H9 (cell line): ENCODE data around the gene FGA. TPM values are rescaled to one million over a fixed set of nuclear protein-coding genes. Genes with fewer than 3 reads are reported as not detected.

Experiments
- DNase-seq: peaks from one replicate; pipeline ENCODE4 v3.0.0-alpha.2; 2017
- H2AFZ ChIP-seq: one replicate; pipeline ENCODE4 v1.6.1; 2013; ENCODE audit warnings: mild to moderate bottlenecking, low read length, control low read depth, moderate library complexity
- H2AK5ac ChIP-seq: 2 replicates; pipeline ENCODE4 v1.6.1; 2013; ENCODE audit warnings: low read length, control low read depth, mixed read lengths; ENCODE audit not compliant: insufficient read length
- H2BK120ac ChIP-seq: one replicate; pipeline ENCODE4 v1.6.1; 2013; ENCODE audit warnings: low read depth, mild to moderate bottlenecking, low read length, control low read depth, inconsistent platforms; ENCODE audit not compliant: poor library complexity, severe bottlenecking
- H2BK12ac ChIP-seq: 2 replicates; pipeline ENCODE4 v1.6.1; 2013; ENCODE audit warnings: low read length, control low read depth, mixed read lengths, low read depth; ENCODE audit not compliant: insufficient read length
- H2BK15ac ChIP-seq: 2 replicates; pipeline ENCODE4 v1.6.1; 2013; ENCODE audit warnings: low read depth, low read length, control low read depth
- H2BK20ac ChIP-seq: one replicate; pipeline ENCODE4 v1.6.1; 2013; ENCODE audit warnings: low read depth, mild to moderate bottlenecking, low read length, control low read depth, inconsistent platforms; ENCODE audit not compliant: poor library complexity, severe bottlenecking
- H2BK5ac ChIP-seq: 2 replicates; pipeline ENCODE4 v1.6.1; 2013; ENCODE audit warnings: low read length, control low read depth, mixed read lengths; ENCODE audit not compliant: insufficient read length
- H3K14ac ChIP-seq: 2 replicates; pipeline ENCODE4 v1.6.1; 2013; ENCODE audit warnings: low read length, control low read depth; ENCODE audit not compliant: insufficient read depth
- H3K18ac ChIP-seq: 2 replicates; pipeline ENCODE4 v1.6.1; 2013; ENCODE audit warnings: low read depth, mild to moderate bottlenecking, mixed read lengths, low read length, control low read depth; ENCODE audit not compliant: insufficient read length
- H3K23ac ChIP-seq: 2 replicates; pipeline ENCODE4 v1.6.1; 2013; ENCODE audit warnings: low read length, control low read depth, mixed read lengths, low read depth; ENCODE audit not compliant: insufficient read length
- H3K23me2 ChIP-seq: 2 replicates; pipeline ENCODE4 v1.6.1; 2013; ENCODE audit warnings: low read depth, mild to moderate bottlenecking, mixed read lengths, low read length, control low read depth; ENCODE audit not compliant: insufficient read length, poor library complexity, severe bottlenecking
- H3K27ac ChIP-seq: 2 replicates; pipeline ENCODE4 v1.5.1; 2013; ENCODE audit warnings: low read length, control low read depth, mixed read lengths, low read depth; ENCODE audit not compliant: insufficient read length
- H3K27me3 ChIP-seq: 2 replicates; pipeline ENCODE4 v1.6.1; 2013; ENCODE audit warnings: low read length, control low read depth, inconsistent platforms; ENCODE audit not compliant: insufficient read depth
- H3K4ac ChIP-seq: 2 replicates; pipeline ENCODE4 v1.6.1; 2013; ENCODE audit warnings: low read depth, mild to moderate bottlenecking, control low read depth, inconsistent platforms, low read length, moderate library complexity
- H3K4me1 ChIP-seq: 2 replicates; pipeline ENCODE4 v1.6.1; 2013; ENCODE audit warnings: low read length, control low read depth, inconsistent platforms; ENCODE audit not compliant: insufficient read depth
- H3K4me2 ChIP-seq: 2 replicates; pipeline ENCODE4 v1.6.1; 2013; ENCODE audit warnings: low read length, control low read depth, mixed read lengths; ENCODE audit not compliant: insufficient read length, insufficient read depth
- H3K56ac ChIP-seq: 2 replicates; pipeline ENCODE4 v1.6.1; 2013; ENCODE audit warnings: low read depth, mild to moderate bottlenecking, mixed read lengths, low read length, control low read depth; ENCODE audit not compliant: insufficient read length
- H3K79me1 ChIP-seq: 2 replicates; pipeline ENCODE4 v1.6.1; 2013; ENCODE audit warnings: low read depth, mild to moderate bottlenecking, moderate library complexity, low read length, control low read depth, inconsistent platforms; ENCODE audit not compliant: insufficient read depth, poor library complexity, severe bottlenecking
- H3K79me2 ChIP-seq: 2 replicates; pipeline ENCODE4 v1.6.1; 2013; ENCODE audit warnings: low read length, control low read depth, inconsistent platforms; ENCODE audit not compliant: insufficient read depth
- H3K9ac ChIP-seq: 2 replicates; pipeline ENCODE4 v1.6.1; 2013; ENCODE audit warnings: low read length, control low read depth, mixed read lengths; ENCODE audit not compliant: insufficient read length; ENCODE audit errors: extremely low read depth
- H3K9me3 ChIP-seq: one replicate; pipeline ENCODE4 v1.6.1; 2013; ENCODE audit warnings: low read depth, low read length, inconsistent platforms; ENCODE audit not compliant: control insufficient read depth
- H3T11ph ChIP-seq: one replicate; pipeline ENCODE4 v1.6.1; 2013; ENCODE audit warnings: mild to moderate bottlenecking, low read length, control low read depth, inconsistent platforms
- H4K20me1 ChIP-seq: one replicate; pipeline ENCODE4 v1.6.1; 2013; ENCODE audit not compliant: control insufficient read depth, insufficient read length, insufficient read depth
- H4K5ac ChIP-seq: 2 replicates; pipeline ENCODE4 v1.6.1; 2013; ENCODE audit warnings: low read depth, mild to moderate bottlenecking, mixed read lengths, low read length, control low read depth; ENCODE audit not compliant: insufficient read length
- H4K8ac ChIP-seq: replicated peaks from 2 replicates; pipeline ENCODE4 v1.6.1; 2013; ENCODE audit warnings: low read length, control low read depth, mixed read lengths, low read depth; ENCODE audit not compliant: insufficient read length
- H4K91ac ChIP-seq: 2 replicates; pipeline ENCODE4 v1.6.1; 2013; ENCODE audit warnings: low read depth, mild to moderate bottlenecking, moderate library complexity, mixed read lengths, low read length, control low read depth; ENCODE audit not compliant: insufficient read length
- H3K27ac Mint-ChIP-seq, 3 experiments: 2 replicates in 2 of 3; 3 replicates in 1 of 3; pipeline ENCODE4 v1.8.0; 2020 to 2021; ENCODE audit warnings: mixed read lengths in 3 of 3, mild to moderate bottlenecking in 1 of 3, moderate library complexity in 1 of 3
- H3K27me3 Mint-ChIP-seq: 2 replicates; pipeline ENCODE4 v1.8.0; 2021; ENCODE audit warnings: low read depth, mild to moderate bottlenecking, moderate library complexity, mixed read lengths
- H3K36me3 Mint-ChIP-seq, 3 experiments: 2 replicates in 2 of 3; 3 replicates in 1 of 3; pipeline ENCODE4 v1.8.0; 2020 to 2021; ENCODE audit warnings: low read depth in 3 of 3, mixed read lengths in 3 of 3; ENCODE audit not compliant: insufficient read depth in 1 of 3
- H3K4me1 Mint-ChIP-seq, 2 experiments: 2 replicates each; pipeline ENCODE4 v1.8.0; 2020; ENCODE audit warnings: mixed read lengths in 2 of 2
- H3K4me3 Mint-ChIP-seq, 2 experiments: 2 replicates in 1 of 2; 3 replicates in 1 of 2; pipeline ENCODE4 v1.8.0; 2020 to 2021; ENCODE audit warnings: mild to moderate bottlenecking in 2 of 2, mixed read lengths in 2 of 2, moderate library complexity in 1 of 2
- H3K9me3 Mint-ChIP-seq, 2 experiments: 2 replicates in 1 of 2; 3 replicates in 1 of 2; pipeline ENCODE4 v1.8.0; 2020; ENCODE audit warnings: mild to moderate bottlenecking in 2 of 2, mixed read lengths in 2 of 2, moderate library complexity in 1 of 2
- WGBS: extraction: QIAGEN DNeasy Blood & Tissue Kit; methylation state at CpG from one replicate; pipeline ENCODE4 v1.1.7; 2013; ENCODE audit warnings: missing lambda C conversion rate, low lambda C conversion rate, mixed read lengths; ENCODE audit not compliant: insufficient read length; ENCODE audit errors: extremely low coverage; 5-methylcytosine and 5-hydroxymethylcytosine counted together
- total RNA-seq: library from RNA; stranded (reverse); gene quantifications from 2 replicates; pipeline ENCODE4 v1.2.1, GENCODE V29; 2021
- TF ChIP-seq, protein P1 (sequence below): fragments of 200-600 bp; sonication (generic); conservative IDR thresholded peaks from 3 replicates; pipeline ENCODE4 v1.8.0; 2021; ENCODE audit warnings: antibody characterized with exemption, mild to moderate bottlenecking

Gene FGA
- total RNA-seq, 1 experiment from 2014 or later, result not detected

DNA sequence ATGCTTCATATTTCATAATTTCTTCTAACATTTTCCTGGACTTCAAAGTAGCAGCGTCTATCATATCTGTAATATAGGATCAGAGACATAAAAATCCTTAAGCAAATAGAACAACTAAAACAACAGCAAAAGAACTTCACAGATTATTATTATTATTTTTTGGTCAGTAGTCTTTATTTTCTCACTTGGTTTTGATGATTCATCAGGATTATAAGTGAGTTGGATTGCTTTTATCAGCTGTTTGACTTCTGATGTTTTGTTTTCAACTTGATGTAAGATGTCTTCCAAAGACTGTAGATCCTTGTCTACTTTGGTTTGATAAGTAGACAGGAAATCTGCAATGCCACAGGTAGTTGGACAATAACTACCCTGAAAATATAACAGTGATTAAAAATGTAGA is 21.3 kb upstream of the FGA start:
- Histone ChIP-seq H2BK20ac (no peak overlapping the region), H2AFZ (no peak overlapping the region), H4K91ac (no peak overlapping the region), H3K56ac (no peak overlapping the region), H3K79me2 (no peaks in the 10 kb centered on the region), H3K23ac (no peak overlapping the region), H3K18ac (no peak overlapping the region), H3T11ph (no peak overlapping the region), H4K8ac (no peak overlapping the region), H3K27me3 (no peaks in the 10 kb centered on the region), H3K9ac (no peak overlapping the region), H3K14ac (no peak overlapping the region), H2BK120ac (no peak overlapping the region), H2BK15ac (no peak overlapping the region), H4K5ac (no peak overlapping the region), H2AK5ac (no peak overlapping the region), H3K9me3 (no peaks in the 10 kb centered on the region), H2BK5ac (no peak overlapping the region), H3K79me1 (no peaks in the 10 kb centered on the region), H3K4me1 (no peaks in the 10 kb centered on the region), H3K23me2 (no peaks in the 10 kb centered on the region), H4K20me1 (no peaks in the 10 kb centered on the region), H3K4ac (no peak overlapping the region), H3K27ac (no peak overlapping the region), H2BK12ac (no peak overlapping the region), H3K4me2 (no peak overlapping the region)
- H3K36me3 Mint-ChIP-seq, result no peaks in the 10 kb centered on the region
- no peaks in the 10 kb centered on the region for H3K9me3 Mint-ChIP-seq
- no peak overlapping the region for H3K4me3 Mint-ChIP-seq
- no CpG with 5 or more reads among the region's 1 CpG for WGBS
- no peaks in the 10 kb centered on the region for H3K4me1 Mint-ChIP-seq
- no peaks in the 10 kb centered on the region for H3K27me3 Mint-ChIP-seq
- no peak overlapping the region for H3K27ac Mint-ChIP-seq
- no peak for DNase-seq
- TF ChIP-seq, protein P1, sequence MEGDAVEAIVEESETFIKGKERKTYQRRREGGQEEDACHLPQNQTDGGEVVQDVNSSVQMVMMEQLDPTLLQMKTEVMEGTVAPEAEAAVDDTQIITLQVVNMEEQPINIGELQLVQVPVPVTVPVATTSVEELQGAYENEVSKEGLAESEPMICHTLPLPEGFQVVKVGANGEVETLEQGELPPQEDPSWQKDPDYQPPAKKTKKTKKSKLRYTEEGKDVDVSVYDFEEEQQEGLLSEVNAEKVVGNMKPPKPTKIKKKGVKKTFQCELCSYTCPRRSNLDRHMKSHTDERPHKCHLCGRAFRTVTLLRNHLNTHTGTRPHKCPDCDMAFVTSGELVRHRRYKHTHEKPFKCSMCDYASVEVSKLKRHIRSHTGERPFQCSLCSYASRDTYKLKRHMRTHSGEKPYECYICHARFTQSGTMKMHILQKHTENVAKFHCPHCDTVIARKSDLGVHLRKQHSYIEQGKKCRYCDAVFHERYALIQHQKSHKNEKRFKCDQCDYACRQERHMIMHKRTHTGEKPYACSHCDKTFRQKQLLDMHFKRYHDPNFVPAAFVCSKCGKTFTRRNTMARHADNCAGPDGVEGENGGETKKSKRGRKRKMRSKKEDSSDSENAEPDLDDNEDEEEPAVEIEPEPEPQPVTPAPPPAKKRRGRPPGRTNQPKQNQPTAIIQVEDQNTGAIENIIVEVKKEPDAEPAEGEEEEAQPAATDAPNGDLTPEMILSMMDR, result no peak
